GM12878 (cell line): ENCODE measurements around the gene GPR78. TPM values are rescaled to one million over a fixed set of nuclear protein-coding genes. Genes with fewer than 3 reads are reported as not detected.

ENCODE experiments used
- ATAC-seq: fragments of 200-7000 bp; cut with Tn5 transposase; 3 replicates; pipeline ENCODE4 v1.9.1; 2020; ENCODE audit warnings: mild to moderate bottlenecking, moderate library complexity
- BruUV-seq: library from RNA; stranded (reverse); fragments of 400-500 nt; replicated peaks from 2 replicates; lab custom pipeline; 2021; lab: Mats Ljungman, UMichigan
- CTCF ChIA-PET: fragments of 300-600 bp; sonication (Branson Sonifier 250); formaldehyde crosslinking; extraction: SDS; loops from one replicate; lab custom pipeline; 2021; ENCODE audit warnings: inconsistent platforms; lab: Yijun Ruan, JAX
- POLR2A ChIA-PET: fragments of 350-600 bp; formaldehyde crosslinking; extraction: SDS; loops from one replicate; lab custom pipeline; 2021; ENCODE audit warnings: inconsistent platforms; lab: Charles Lee
- RAD21 ChIA-PET: fragments of 300-600 bp; sonication (Branson Sonifier 250); formaldehyde crosslinking; loops from one replicate; lab custom pipeline; 2023; ENCODE audit warnings: antibody characterized with exemption; ENCODE audit not compliant: unreplicated experiment; lab: Charles Lee
- SMC1A ChIA-PET: fragments of 300-600 bp; sonication (Branson Sonifier 250); formaldehyde crosslinking; loops from one replicate; lab custom pipeline; 2023; ENCODE audit not compliant: unreplicated experiment, uncharacterized antibody; lab: Charles Lee
- DNase-seq: peaks from one replicate; pipeline ENCODE4 v3.0.0-alpha.2; 2011; ENCODE audit warnings: low read depth, low spot score
- FAIRE-seq: peaks from 3 replicates; lab custom pipeline; 2011; peaks lifted over from hg19 to GRCh38; lab: Jason Lieb, UNC
- H2AFZ ChIP-seq: 2 replicates; pipeline ENCODE4 v1.6.0; 2011; ENCODE audit warnings: low read depth, low read length, control low read depth; ENCODE audit not compliant: control insufficient read depth
- H3K27ac ChIP-seq: 2 replicates; pipeline ENCODE4 v1.5.1; 2011; ENCODE audit warnings: control low read depth; ENCODE audit not compliant: control insufficient read depth, insufficient read depth
- H3K27me3 ChIP-seq, 2 experiments: replicated peaks in 1 of 2; 2 replicates each; pipeline versions ENCODE4 v1.6.0 to v1.6.1; 2011; ENCODE audit warnings: low read length in 1 of 2; ENCODE audit not compliant: control insufficient read depth in 2 of 2, insufficient read depth in 2 of 2
- H3K36me3 ChIP-seq, 2 experiments: 2 replicates each; pipeline ENCODE4 v1.5.1; 2011; ENCODE audit warnings: low read length in 1 of 2; ENCODE audit not compliant: control insufficient read depth in 2 of 2, insufficient read depth in 2 of 2
- H3K4me1 ChIP-seq: 2 replicates; pipeline ENCODE4 v1.6.1; 2011; ENCODE audit warnings: mild to moderate bottlenecking, low read length, moderate library complexity, mixed read lengths; ENCODE audit not compliant: control insufficient read depth, insufficient read depth
- H3K4me2 ChIP-seq: 2 replicates; pipeline ENCODE4 v1.6.0; 2011; ENCODE audit warnings: control low read depth; ENCODE audit not compliant: control insufficient read depth, insufficient read depth
- H3K4me3 ChIP-seq: fragments of 200-600 bp; sonication (generic); 2 replicates; pipeline ENCODE4 v1.5.1; 2016
- H3K79me2 ChIP-seq: 2 replicates; pipeline ENCODE4 v1.6.0; 2011; ENCODE audit warnings: low read length; ENCODE audit not compliant: control insufficient read depth, insufficient read depth
- H3K9ac ChIP-seq: 2 replicates; pipeline ENCODE4 v1.8.0; 2011; ENCODE audit warnings: low read length, control low read depth, mixed read lengths; ENCODE audit not compliant: control insufficient read depth, insufficient read depth
- H3K9me3 ChIP-seq: replicated peaks from 3 replicates; pipeline ENCODE4 v1.5.1; 2011; ENCODE audit warnings: mild to moderate bottlenecking, low read length; ENCODE audit not compliant: control insufficient read depth, insufficient read depth
- H4K20me1 ChIP-seq: 2 replicates; pipeline ENCODE4 v1.6.0; 2011; ENCODE audit not compliant: control insufficient read depth, insufficient read depth
- EP300 ChIP-seq, 2 experiments: fragments of 150-350 bp in 1 of 2; IDR thresholded peaks; 2 replicates each; pipeline ENCODE4 v1.6.1; 2011 to 2012; ENCODE audit warnings: low read depth in 2 of 2, low read length in 2 of 2, borderline replicate concordance in 1 of 2, improper control_type of control experiment in 1 of 2, inconsistent platforms in 1 of 2; ENCODE audit not compliant: control insufficient read depth in 1 of 2
- ESRRA ChIP-seq: IDR thresholded peaks from 2 replicates; pipeline ENCODE4 v1.6.1; 2012; ENCODE audit warnings: mild to moderate bottlenecking, low read length, improper control_type of control experiment
- LARP7 ChIP-seq: fragments of 450-650 bp; IDR thresholded peaks from 2 replicates; pipeline ENCODE4 v1.6.1; 2017; ENCODE audit warnings: mild to moderate bottlenecking
- SREBF2 ChIP-seq: IDR thresholded peaks from 2 replicates; pipeline ENCODE4 v1.6.1; 2012; ENCODE audit warnings: mild to moderate bottlenecking, low read length
- TARDBP ChIP-seq: IDR thresholded peaks from 2 replicates; pipeline ENCODE4 v1.6.1; 2016; ENCODE audit warnings: borderline replicate concordance
- TCF7 ChIP-seq: IDR thresholded peaks from 2 replicates; pipeline ENCODE4 v1.6.1; 2014; ENCODE audit warnings: antibody characterized with exemption, borderline replicate concordance
- WGBS: methylation state at CpG from one replicate; pipeline ENCODE4 v1.1.6; 2016; ENCODE audit warnings: low lambda C conversion rate; ENCODE audit not compliant: insufficient replicate concordance, insufficient coverage; ENCODE audit errors: missing lambda C conversion rate; 5-methylcytosine and 5-hydroxymethylcytosine counted together
- in situ Hi-C: fragments of 300-500 bp; cut with MboI; formaldehyde crosslinking; loops from 9 replicates; pipeline ENCODE4 v1.14.3; 2018; ENCODE audit warnings: mixed read lengths
- intact Hi-C: fragments of 100-400 bp; cut with micrococcal nuclease; formaldehyde crosslinking; loops from one replicate; pipeline ENCODE4 v1.14.2; 2022; ENCODE audit not compliant: unreplicated experiment
- polyA plus RNA-seq, 11 experiments: library from polyadenylated mRNA; depleted of rRNA in 4 of 11; unstranded in 6 of 11; stranded (reverse) in 5 of 11; fragments of >200 nt; fragmentation: Nextera tagmentation in 4 of 11; fragmentation: Illumina TruSeq in 1 of 11; extraction: Ambion mirVana in 4 of 11; extraction: Trizol in 1 of 11; gene quantifications; 1 replicate in 1 of 11; 2 replicates in 10 of 11; pipeline versions ENCODE4 v1.2.1 to v1.2.3, GENCODE V29; 2011 to 2016; ENCODE audit warnings: inconsistent platforms in 2 of 11, missing spikeins in 2 of 11, low read depth in 1 of 11
- total RNA-seq, 4 experiments: library from RNA; depleted of rRNA in 3 of 4; stranded (reverse); fragments of >200 nt in 3 of 4; fragmentation: Illumina TruSeq in 1 of 4; extraction: Trizol in 1 of 4; gene quantifications; 2 replicates each; pipeline versions ENCODE4 v1.2.1 to v1.2.3, GENCODE V29; 2013 to 2021
- TF ChIP-seq, protein P1 (sequence below): IDR thresholded peaks from 2 replicates; pipeline ENCODE4 v1.6.1; 2012; ENCODE audit warnings: low read depth, low read length, improper control_type of control experiment
- TF ChIP-seq, protein P2 (sequence below): IDR thresholded peaks from 2 replicates; pipeline ENCODE4 v1.6.1; 2012; ENCODE audit warnings: improper control_type of control experiment, low read depth, low read length; ENCODE audit not compliant: insufficient replicate concordance
- TF ChIP-seq, protein P3 (sequence below): IDR thresholded peaks from 2 replicates; pipeline ENCODE4 v1.6.1; 2012; ENCODE audit warnings: low read depth, low read length, improper control_type of control experiment

The GPR78 gene
- total and polyA plus RNA-seq, 10 of the 15 experiments (the other 5 are each of a cell fraction or from before 2014, with no cell fraction given) = 0.03 TPM; not detected in 9

DNA sequence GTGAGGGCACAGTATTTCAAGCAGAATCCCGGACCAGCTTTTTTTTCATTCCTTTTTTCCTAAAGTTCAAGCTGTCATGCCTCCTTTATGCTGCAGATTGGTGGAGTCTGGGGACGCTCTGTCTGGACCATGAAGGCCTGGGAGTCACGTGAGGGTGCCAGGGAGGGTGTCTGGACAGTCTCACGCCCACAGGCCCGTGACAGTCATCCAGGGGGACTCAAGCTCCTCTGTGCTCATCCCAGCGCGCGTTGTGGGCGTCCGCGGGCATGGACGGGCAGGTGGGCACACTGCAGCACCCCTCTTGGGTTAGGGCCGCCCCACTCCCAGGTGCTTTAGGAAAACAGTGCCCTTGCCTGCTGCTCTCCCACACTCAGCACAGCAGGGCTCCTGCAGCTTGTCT is 17.1 kb downstream of the GPR78 start:
- no TSS peak for BruUV-seq
- no peak for FAIRE-seq
- in situ Hi-C loops = loop anchor here (5.0 to 10.0 kb wide), 2 partner anchors 135 to 333 kb away; partner anchors contain the start of gene HTRA3
- no peaks in the 10 kb centered on the region for H3K4me1 ChIP-seq
- RAD21 ChIA-PET = no interaction called here
- H3K36me3 ChIP-seq = no peaks in the 10 kb centered on the region
- WGBS = 41% methylated on average over 13 of the region's 13 CpGs
- intact Hi-C loops = loop anchor here (10.0 kb wide), 1 partner anchor 353 kb away; no protein-coding TSS in a partner anchor
- H3K9me3 ChIP-seq = no peaks in the 10 kb centered on the region
- H3K27me3 ChIP-seq = peaks cover 2 to 4% of the 10 kb centered on the region in 2 experiments; a peak in 3 of 4 replicates
- H3K9ac ChIP-seq = no peak overlapping the region
- no peak overlapping the region for H3K27ac ChIP-seq
- no peak for TF ChIP-seq LARP7
- no peaks in the 10 kb centered on the region for H4K20me1 ChIP-seq
- CTCF ChIA-PET = interaction anchor here (0.6 to 1.4 kb wide), 2 partner anchors 10 to 330 kb away, joined by 3 to 5 read pairs; no protein-coding TSS in a partner anchor
- POLR2A ChIA-PET = no interaction called here
- SMC1A ChIA-PET = no interaction called here
- H3K4me3 ChIP-seq = no peak overlapping the region
- no peak overlapping the region for H2AFZ ChIP-seq
- H3K79me2 ChIP-seq = no peaks in the 10 kb centered on the region
- no peak for DNase-seq
- no peak overlapping the region for H3K4me2 ChIP-seq
- no peak for ATAC-seq

DNA sequence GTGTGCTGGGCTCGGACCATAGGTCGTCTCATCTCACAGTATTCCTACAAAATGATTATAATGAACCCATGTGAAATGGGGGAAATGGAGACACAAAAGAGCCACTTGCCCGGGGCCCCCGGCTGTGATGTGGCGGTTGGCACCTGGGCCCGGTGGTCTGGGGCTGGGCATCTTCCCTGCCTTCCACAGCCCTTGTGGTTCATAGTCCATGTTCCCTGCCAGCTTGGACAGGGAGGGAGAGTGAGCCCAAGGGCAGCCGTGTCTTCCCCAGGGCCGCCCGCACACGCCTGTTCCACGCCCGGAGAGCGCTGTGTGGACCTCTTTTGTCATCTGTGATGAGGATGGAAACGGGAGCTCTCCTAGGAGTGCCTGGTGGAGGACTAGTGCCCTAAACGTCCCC is 17.6 kb downstream of the GPR78 start:
- Histone ChIP-seq H3K27ac (no peak overlapping the region), H2AFZ (no peak overlapping the region), H3K79me2 (no peaks in the 10 kb centered on the region), H3K9me3 (no peaks in the 10 kb centered on the region), H3K9ac (no peak overlapping the region), H3K36me3 (no peaks in the 10 kb centered on the region), H3K27me3 (peaks cover 1 to 3% of the 10 kb centered on the region in 2 experiments; a peak in 3 of 4 replicates), H3K4me1 (no peaks in the 10 kb centered on the region), H4K20me1 (no peaks in the 10 kb centered on the region), H3K4me2 (no peak overlapping the region), H3K4me3 (no peak overlapping the region)
- no TSS peak for BruUV-seq
- ChIA-PET RAD21 (interaction anchor here (0.6 kb wide), 1 partner anchor 44 kb away, joined by 3 read pairs; no protein-coding TSS in a partner anchor), SMC1A (no interaction called here), CTCF (interaction anchor here (1.4 kb wide), 1 partner anchor 9 kb away, joined by 5 read pairs; no protein-coding TSS in a partner anchor), POLR2A (no interaction called here)
- no peak for FAIRE-seq
- intact Hi-C loops (loop anchor here (10.0 kb wide), 1 partner anchor 353 kb away; no protein-coding TSS in a partner anchor), in situ Hi-C loops (loop anchor here (5.0 to 10.0 kb wide), 2 partner anchors 135 to 333 kb away; partner anchors contain the start of gene HTRA3)
- ATAC-seq = no peak
- WGBS = 43% methylated on average over 15 of the region's 15 CpGs
- no peak for DNase-seq
- TF ChIP-seq, protein P1, sequence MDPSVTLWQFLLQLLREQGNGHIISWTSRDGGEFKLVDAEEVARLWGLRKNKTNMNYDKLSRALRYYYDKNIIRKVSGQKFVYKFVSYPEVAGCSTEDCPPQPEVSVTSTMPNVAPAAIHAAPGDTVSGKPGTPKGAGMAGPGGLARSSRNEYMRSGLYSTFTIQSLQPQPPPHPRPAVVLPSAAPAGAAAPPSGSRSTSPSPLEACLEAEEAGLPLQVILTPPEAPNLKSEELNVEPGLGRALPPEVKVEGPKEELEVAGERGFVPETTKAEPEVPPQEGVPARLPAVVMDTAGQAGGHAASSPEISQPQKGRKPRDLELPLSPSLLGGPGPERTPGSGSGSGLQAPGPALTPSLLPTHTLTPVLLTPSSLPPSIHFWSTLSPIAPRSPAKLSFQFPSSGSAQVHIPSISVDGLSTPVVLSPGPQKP = no peak
- TF ChIP-seq TARDBP (no peak), TCF7 (no peak), ESRRA (no peak), SREBF2 (no peak), EP300 (IDR thresholded peaks at IDR 0.05; ENCODE audit: borderline replicate concordance in 1 of 2, control insufficient read depth in 1 of 2, low read depth in 2 of 2, low read length in 2 of 2) (no peak)
- TF ChIP-seq, protein P2, sequence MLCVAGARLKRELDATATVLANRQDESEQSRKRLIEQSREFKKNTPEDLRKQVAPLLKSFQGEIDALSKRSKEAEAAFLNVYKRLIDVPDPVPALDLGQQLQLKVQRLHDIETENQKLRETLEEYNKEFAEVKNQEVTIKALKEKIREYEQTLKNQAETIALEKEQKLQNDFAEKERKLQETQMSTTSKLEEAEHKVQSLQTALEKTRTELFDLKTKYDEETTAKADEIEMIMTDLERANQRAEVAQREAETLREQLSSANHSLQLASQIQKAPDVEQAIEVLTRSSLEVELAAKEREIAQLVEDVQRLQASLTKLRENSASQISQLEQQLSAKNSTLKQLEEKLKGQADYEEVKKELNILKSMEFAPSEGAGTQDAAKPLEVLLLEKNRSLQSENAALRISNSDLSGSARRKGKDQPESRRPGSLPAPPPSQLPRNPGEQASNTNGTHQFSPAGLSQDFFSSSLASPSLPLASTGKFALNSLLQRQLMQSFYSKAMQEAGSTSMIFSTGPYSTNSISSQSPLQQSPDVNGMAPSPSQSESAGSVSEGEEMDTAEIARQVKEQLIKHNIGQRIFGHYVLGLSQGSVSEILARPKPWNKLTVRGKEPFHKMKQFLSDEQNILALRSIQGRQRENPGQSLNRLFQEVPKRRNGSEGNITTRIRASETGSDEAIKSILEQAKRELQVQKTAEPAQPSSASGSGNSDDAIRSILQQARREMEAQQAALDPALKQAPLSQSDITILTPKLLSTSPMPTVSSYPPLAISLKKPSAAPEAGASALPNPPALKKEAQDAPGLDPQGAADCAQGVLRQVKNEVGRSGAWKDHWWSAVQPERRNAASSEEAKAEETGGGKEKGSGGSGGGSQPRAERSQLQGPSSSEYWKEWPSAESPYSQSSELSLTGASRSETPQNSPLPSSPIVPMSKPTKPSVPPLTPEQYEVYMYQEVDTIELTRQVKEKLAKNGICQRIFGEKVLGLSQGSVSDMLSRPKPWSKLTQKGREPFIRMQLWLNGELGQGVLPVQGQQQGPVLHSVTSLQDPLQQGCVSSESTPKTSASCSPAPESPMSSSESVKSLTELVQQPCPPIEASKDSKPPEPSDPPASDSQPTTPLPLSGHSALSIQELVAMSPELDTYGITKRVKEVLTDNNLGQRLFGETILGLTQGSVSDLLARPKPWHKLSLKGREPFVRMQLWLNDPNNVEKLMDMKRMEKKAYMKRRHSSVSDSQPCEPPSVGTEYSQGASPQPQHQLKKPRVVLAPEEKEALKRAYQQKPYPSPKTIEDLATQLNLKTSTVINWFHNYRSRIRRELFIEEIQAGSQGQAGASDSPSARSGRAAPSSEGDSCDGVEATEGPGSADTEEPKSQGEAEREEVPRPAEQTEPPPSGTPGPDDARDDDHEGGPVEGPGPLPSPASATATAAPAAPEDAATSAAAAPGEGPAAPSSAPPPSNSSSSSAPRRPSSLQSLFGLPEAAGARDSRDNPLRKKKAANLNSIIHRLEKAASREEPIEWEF = no peak
- TF ChIP-seq, protein P3, sequence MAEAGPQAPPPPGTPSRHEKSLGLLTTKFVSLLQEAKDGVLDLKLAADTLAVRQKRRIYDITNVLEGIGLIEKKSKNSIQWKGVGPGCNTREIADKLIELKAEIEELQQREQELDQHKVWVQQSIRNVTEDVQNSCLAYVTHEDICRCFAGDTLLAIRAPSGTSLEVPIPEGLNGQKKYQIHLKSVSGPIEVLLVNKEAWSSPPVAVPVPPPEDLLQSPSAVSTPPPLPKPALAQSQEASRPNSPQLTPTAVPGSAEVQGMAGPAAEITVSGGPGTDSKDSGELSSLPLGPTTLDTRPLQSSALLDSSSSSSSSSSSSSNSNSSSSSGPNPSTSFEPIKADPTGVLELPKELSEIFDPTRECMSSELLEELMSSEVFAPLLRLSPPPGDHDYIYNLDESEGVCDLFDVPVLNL = no peak
